ENCODE data around the gene SRRM5. TPM values are rescaled to one million over a fixed set of nuclear protein-coding genes. Genes with fewer than 3 reads are reported as not detected.
A peak's percentile ranks its signal among the peaks of the same experiment; 100 is the strongest.

The SRRM5 gene
- total RNA-seq, 2 donors from 2014 or later = 0.28 TPM; not detected in 1

DNA sequence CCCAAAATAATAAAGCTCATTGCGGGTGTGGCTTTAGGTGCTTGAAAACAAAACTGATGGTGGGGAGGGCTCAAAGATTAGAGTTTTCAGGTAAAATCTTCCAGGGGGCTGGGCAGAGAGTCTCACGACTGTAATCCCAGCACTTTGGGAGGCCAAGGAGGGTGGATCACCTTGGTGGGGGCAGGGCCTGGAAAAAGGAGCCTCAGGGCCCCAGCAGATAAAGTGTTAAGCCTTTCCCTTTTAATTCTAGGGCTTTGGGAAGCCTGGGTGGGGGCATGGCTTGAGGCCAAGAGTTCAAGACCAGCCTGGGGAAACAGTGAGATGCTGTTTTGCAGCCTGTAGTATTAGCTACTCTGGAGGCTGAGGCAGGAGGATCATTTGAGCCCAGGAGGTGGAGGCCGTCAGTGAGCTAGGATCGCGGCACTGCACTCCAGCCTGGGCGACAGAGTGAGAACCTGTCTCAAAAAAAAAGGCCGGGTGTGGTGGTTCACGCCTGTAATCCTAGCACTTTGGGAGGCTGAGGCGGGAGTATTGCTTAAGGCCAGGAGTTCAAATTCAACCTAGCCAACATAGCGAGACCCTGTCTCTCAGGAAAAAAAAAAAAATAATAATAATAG is 17.7 kb upstream of the SRRM5 start:
- Histone ChIP-seq H3K27me3 (no peaks in the 10 kb centered on the region), H3K36me3 (peaks cover 39% of the 10 kb centered on the region), H3K9me3 (no peaks in the 10 kb centered on the region), H3K4me1 (peaks cover 0 to 41% of the 10 kb centered on the region in 2 donors), H3K4me3 (peak overlapping the region; percentile 67 to 69), H3K27ac (peak overlapping the region in 1 of 2 donors; percentile 96)
- DNase-seq (ENCODE audit: low spot score) = no peak
- TF ChIP-seq, protein P1, sequence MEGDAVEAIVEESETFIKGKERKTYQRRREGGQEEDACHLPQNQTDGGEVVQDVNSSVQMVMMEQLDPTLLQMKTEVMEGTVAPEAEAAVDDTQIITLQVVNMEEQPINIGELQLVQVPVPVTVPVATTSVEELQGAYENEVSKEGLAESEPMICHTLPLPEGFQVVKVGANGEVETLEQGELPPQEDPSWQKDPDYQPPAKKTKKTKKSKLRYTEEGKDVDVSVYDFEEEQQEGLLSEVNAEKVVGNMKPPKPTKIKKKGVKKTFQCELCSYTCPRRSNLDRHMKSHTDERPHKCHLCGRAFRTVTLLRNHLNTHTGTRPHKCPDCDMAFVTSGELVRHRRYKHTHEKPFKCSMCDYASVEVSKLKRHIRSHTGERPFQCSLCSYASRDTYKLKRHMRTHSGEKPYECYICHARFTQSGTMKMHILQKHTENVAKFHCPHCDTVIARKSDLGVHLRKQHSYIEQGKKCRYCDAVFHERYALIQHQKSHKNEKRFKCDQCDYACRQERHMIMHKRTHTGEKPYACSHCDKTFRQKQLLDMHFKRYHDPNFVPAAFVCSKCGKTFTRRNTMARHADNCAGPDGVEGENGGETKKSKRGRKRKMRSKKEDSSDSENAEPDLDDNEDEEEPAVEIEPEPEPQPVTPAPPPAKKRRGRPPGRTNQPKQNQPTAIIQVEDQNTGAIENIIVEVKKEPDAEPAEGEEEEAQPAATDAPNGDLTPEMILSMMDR (IDR thresholded peaks at IDR 0.05) = no peak

DNA sequence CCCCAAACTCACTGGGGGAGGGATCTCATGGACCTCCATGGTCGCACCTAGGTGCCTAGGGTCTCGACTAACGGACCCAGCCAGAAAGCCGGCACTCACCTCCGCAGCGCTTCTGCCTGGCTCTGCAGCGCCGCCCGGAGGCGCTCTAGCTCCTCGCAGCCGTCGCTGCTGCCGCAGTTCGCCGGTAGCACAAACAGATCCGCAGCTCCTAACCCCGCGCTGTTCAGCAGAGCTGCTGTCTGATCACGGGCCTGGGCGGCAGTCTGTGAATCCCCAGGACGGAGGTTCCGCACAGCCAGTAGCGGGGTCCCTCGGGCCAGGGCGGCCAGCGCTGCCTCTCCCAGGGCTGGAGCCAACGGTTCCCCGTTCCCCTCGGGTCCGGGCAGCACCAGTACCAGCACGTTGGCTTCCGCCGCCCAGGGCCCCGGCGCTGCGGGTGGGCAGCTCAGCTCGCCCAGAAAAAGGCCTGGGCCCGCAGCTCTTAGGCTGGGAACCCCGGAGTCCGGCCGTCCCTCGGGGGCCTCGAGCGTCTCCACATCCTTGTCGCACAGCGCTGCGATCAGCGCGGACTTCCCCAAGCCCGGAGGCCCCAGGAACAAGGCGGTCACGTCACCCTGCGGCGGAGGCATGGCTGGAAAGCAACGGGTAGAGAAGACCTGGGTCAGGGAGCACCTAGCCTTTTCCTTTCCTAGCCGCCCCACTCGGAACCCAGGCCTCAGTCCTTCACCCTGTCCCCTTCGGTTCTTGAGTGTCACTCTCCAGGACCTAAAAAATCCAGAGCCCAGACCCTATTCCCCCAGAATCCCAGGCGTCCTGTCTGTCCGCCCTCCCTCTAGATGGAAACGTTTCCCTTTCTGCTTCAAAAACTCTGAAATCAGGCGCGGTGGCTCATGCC is 16.9 kb upstream of the SRRM5 start:
- peak; percentile 71 for DNase-seq (ENCODE audit: low spot score)
- H3K36me3 ChIP-seq = peaks cover 40% of the 10 kb centered on the region
- H3K4me1 ChIP-seq = peaks cover 0 to 41% of the 10 kb centered on the region in 2 donors
- no peaks in the 10 kb centered on the region for H3K9me3 ChIP-seq
- peak overlapping the region; percentile 96 for H3K27ac ChIP-seq
- TF ChIP-seq, protein P1 (IDR thresholded peaks at IDR 0.05) = peak in 1 of 2 donors; percentile 69
- H3K27me3 ChIP-seq = no peaks in the 10 kb centered on the region
- peak overlapping the region; percentile 67 to 69 for H3K4me3 ChIP-seq

- DNase-seq (ENCODE audit: low spot score) = no peak
- peaks cover 0 to 41% of the 10 kb centered on the region in 2 donors for H3K4me1 ChIP-seq
- TF ChIP-seq, protein P1 (IDR thresholded peaks at IDR 0.05) = no peak
These were observed 16.3 kb upstream of the SRRM5 start for GRCh38 chr19:43595605-43595998.

GRCh38 chr19:43595999-43596841 is 15.7 kb upstream of the SRRM5 start, which contains the start of the genes IRGQ and ZNF576:
Gene IRGQ, minus strand, starts transcription at chr19:43596134. Its CDS starts 796 bp downstream, at chr19:43595338.
Gene ZNF576, plus strand, starts transcription at chr19:43596595. Its CDS starts 514 bp downstream, at chr19:43597109.
- Histone ChIP-seq H3K4me1 (peaks cover 0 to 41% of the 10 kb centered on the region in 2 donors), H3K36me3 (peaks cover 38% of the 10 kb centered on the region), H3K4me3 (peak within 1 kb of the TSS; percentile 67 to 69), H3K9me3 (no peaks in the 10 kb centered on the region), H3K27me3 (no peaks in the 10 kb centered on the region), H3K27ac (peak within 1 kb of the TSS; percentile 96)
- DNase-seq (ENCODE audit: low spot score) = peak; percentile 100
- TF ChIP-seq, protein P1 (IDR thresholded peaks at IDR 0.05) = no peak

More at GRCh38 chr19:43595605-43595998, 16.3 kb upstream of the SRRM5 start:
- Histone ChIP-seq H3K36me3 (peaks cover 40% of the 10 kb centered on the region), H3K27ac (peak overlapping the region; percentile 96), H3K9me3 (no peaks in the 10 kb centered on the region), H3K27me3 (no peaks in the 10 kb centered on the region), H3K4me3 (peak overlapping the region; percentile 67 to 69)

- Histone ChIP-seq H3K9me3 (no peaks in the 10 kb centered on the region), H3K27ac (peak overlapping the region; percentile 96), H3K27me3 (no peaks in the 10 kb centered on the region), H3K4me1 (peaks cover 0 to 44% of the 10 kb centered on the region in 2 donors), H3K4me3 (peak overlapping the region; percentile 52 to 67), H3K36me3 (peaks cover 30% of the 10 kb centered on the region)
- DNase-seq (ENCODE audit: low spot score) = no peak
- TF ChIP-seq, protein P1 (IDR thresholded peaks at IDR 0.05) = no peak
These were observed 14.9 kb upstream of the SRRM5 start for GRCh38 chr19:43596842-43597461.

All from right atrium auricular region (tissue), 2 donors.